ENCODE data around the gene FYCO1.

DNA sequence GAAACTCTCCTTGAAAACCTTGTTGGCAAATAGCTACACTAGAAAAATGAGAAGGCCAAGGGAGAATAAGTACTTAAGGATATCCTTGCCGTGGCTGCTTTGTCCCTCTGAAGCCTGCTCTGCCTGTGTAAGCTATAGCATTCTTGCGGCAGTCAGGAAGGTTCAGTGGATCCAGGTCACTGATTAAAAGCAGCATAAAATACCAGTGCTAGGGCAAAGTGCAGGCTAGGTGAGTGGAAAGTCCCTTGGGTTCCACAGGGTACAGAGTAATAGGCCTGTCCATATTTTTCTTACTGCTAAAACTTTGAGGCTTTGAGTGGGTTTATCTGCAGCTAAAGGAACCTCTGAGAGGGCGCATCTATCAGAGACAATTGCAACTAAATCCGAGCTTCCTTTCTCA is 42.1 kb downstream of the FYCO1 start:
- TF ChIP-seq FOXM1 (IDR thresholded peaks at IDR 0.05; ENCODE audit: borderline replicate concordance): no peak
- TF ChIP-seq, protein P1, sequence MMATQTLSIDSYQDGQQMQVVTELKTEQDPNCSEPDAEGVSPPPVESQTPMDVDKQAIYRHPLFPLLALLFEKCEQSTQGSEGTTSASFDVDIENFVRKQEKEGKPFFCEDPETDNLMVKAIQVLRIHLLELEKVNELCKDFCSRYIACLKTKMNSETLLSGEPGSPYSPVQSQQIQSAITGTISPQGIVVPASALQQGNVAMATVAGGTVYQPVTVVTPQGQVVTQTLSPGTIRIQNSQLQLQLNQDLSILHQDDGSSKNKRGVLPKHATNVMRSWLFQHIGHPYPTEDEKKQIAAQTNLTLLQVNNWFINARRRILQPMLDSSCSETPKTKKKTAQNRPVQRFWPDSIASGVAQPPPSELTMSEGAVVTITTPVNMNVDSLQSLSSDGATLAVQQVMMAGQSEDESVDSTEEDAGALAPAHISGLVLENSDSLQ (IDR thresholded peaks at IDR 0.05): no peak
- no peak for TF ChIP-seq BHLHE40 (IDR thresholded peaks at IDR 0.05; ENCODE audit: borderline replicate concordance)
- no peak for TF ChIP-seq ELF4 (IDR thresholded peaks at IDR 0.05)
- no peak for TF ChIP-seq HDGF (IDR thresholded peaks at IDR 0.05; ENCODE audit: borderline replicate concordance)
- TF ChIP-seq FOXK2 (IDR thresholded peaks at IDR 0.05): no peak
- TF ChIP-seq NFRKB (IDR thresholded peaks at IDR 0.05): no peak
- no peak for TF ChIP-seq FOXA1 (IDR thresholded peaks at IDR 0.05)
- TF ChIP-seq SP1 (IDR thresholded peaks at IDR 0.05): no peak
- TF ChIP-seq TARDBP (IDR thresholded peaks at IDR 0.05): no peak
